ENCODE data around the gene USP38.
A peak's percentile ranks its signal among the peaks of the same experiment; 100 is the strongest.

The USP38 gene

DNA sequence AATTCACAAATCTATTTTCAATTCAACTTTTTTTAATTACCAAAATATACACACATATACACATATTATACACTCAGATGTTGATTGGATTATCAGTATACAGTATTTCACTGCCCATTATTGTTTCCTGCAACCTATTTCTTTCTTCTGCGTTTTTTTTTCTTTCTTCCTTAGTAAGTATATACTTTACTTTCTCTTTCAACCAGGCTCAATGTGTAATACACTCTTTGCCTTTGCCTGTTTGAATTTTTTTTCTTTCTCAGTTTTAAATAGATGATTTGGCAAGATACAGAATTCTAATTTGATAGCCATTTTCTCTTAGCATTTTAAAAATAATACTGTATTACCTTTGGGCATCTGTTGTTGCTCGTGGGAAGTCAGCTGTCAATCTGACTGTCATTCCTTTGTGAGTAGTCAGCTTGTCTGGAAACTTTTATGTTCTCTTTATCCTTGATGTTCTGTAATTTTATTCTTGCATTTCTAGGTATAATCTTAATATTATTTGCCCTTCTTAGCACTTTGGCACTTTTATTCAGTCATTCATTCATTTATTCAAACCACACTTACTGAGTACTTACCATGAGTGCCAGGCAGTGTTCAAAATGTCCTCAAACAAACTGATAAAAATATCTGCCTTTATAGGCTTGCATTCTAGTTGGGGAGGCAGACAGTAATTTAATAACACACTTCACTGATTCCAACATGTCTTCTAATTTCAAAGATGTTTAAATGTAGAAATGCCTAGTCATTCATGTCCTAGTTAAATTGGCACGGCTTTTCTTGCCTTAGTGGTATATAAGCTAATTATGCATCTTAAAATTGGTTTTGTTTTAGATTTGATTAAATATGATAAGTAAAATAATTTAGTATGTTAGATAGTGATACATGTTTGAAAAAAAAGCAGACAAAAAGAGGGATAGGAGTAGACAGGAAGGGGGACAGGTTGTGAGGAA lies 3.7 kb downstream of the USP38 start:
- ChIA-PET POLR2A (no interaction called here), CTCF (no interaction called here)
- DNase-seq (ENCODE audit: extremely low spot score): no peak
- TF ChIP-seq, protein P1, sequence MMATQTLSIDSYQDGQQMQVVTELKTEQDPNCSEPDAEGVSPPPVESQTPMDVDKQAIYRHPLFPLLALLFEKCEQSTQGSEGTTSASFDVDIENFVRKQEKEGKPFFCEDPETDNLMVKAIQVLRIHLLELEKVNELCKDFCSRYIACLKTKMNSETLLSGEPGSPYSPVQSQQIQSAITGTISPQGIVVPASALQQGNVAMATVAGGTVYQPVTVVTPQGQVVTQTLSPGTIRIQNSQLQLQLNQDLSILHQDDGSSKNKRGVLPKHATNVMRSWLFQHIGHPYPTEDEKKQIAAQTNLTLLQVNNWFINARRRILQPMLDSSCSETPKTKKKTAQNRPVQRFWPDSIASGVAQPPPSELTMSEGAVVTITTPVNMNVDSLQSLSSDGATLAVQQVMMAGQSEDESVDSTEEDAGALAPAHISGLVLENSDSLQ (IDR thresholded peaks at IDR 0.05): peak; percentile 51
- TF ChIP-seq ELF4 (IDR thresholded peaks at IDR 0.05): no peak

DNA sequence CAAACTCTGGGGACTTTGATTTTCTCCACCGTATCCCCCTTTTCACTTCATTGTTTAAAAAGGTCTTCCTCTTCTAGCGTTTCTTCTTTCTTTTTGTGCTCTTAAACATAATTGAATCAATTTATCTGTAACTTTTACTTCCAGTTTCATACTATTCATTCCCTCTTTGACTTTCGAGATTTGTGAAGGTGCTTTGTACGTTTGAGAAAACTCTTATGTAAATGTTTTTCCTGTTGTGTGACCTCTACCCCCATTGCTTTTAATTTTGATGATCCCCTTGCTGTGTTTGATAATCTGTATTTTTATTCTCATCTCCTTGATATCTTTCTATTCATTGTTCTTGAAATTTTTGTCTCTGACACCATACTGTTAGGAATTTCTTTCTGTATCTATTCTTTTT lies 4.8 kb downstream of the USP38 start:
- CTCF ChIA-PET: no interaction called here
- POLR2A ChIA-PET: no interaction called here
- no peak for DNase-seq (ENCODE audit: extremely low spot score)
- TF ChIP-seq TARDBP (IDR thresholded peaks at IDR 0.05) (no peak), SP1 (IDR thresholded peaks at IDR 0.05) (no peak), ELF4 (IDR thresholded peaks at IDR 0.05) (no peak), NFRKB (IDR thresholded peaks at IDR 0.05) (no peak), FOXK2 (IDR thresholded peaks at IDR 0.05) (no peak), ARNT (IDR thresholded peaks at IDR 0.05) (no peak), CTBP1 (IDR thresholded peaks at IDR 0.05; ENCODE audit: borderline replicate concordance) (no peak), FOXM1 (IDR thresholded peaks at IDR 0.05; ENCODE audit: borderline replicate concordance) (no peak), LEF1 (IDR thresholded peaks at IDR 0.05; ENCODE audit: borderline replicate concordance) (no peak), L3MBTL2 (conservative IDR thresholded peaks at IDR 0.05) (no peak), HDGF (IDR thresholded peaks at IDR 0.05; ENCODE audit: borderline replicate concordance) (no peak), ZNF384 (IDR thresholded peaks at IDR 0.05) (no peak), SUZ12 (IDR thresholded peaks at IDR 0.05) (no peak)
- TF ChIP-seq, protein P1 (IDR thresholded peaks at IDR 0.05): no peak

DNA sequence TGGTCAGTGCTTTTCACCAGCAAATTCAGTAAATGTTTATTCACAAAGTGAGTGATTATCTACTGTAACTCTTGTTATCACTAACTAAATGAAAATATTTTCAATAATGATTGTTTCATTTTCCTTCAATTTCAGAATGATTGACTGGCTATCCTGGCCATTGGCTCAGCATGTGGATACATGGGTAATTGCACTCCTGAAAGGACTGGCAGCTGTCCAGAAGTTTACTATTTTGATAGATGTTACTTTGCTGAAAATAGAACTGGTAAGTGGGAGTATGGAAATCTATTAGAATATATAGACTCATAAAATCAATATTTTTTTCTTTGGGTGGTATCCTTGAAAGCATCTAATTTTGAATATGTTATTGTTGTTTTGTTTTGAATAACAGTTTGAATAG lies 10.9 kb downstream of the USP38 start:
- no peak for DNase-seq (ENCODE audit: extremely low spot score)
- ChIA-PET CTCF (no interaction called here), POLR2A (no interaction called here)
- no peak for TF ChIP-seq SP1 (IDR thresholded peaks at IDR 0.05)
- TF ChIP-seq, protein P1 (IDR thresholded peaks at IDR 0.05): peak; percentile 19; the same call in 1 of the 2 replicates
- no peak for TF ChIP-seq NFRKB (IDR thresholded peaks at IDR 0.05)
- TF ChIP-seq LEF1 (IDR thresholded peaks at IDR 0.05; ENCODE audit: borderline replicate concordance): no peak

DNA sequence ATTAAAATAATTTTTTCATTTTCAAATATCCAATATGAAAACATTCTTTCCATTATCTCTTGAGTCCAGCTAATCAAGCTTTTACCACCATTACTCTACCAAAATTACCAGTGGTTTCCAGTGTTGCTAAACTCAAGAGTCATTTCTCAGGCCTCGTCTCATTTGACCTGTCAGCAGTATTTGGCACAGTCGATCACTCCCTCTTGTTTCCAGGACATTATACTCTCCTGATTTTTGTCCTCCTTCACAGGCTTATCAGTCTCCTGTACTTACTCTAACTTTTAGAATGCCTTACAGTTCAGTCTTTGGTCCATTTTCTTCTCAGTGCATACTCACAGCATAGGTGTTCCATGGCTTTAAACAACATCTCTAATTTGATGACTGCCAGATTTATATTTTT lies 11.6 kb downstream of the USP38 start:
- no peak for DNase-seq (ENCODE audit: extremely low spot score)
- TF ChIP-seq LEF1 (IDR thresholded peaks at IDR 0.05; ENCODE audit: borderline replicate concordance): no peak
- TF ChIP-seq FOXA1 (IDR thresholded peaks at IDR 0.05): no peak
- TF ChIP-seq TARDBP (IDR thresholded peaks at IDR 0.05): no peak
- no peak for TF ChIP-seq L3MBTL2 (conservative IDR thresholded peaks at IDR 0.05)
- no peak for TF ChIP-seq ELF4 (IDR thresholded peaks at IDR 0.05)
- TF ChIP-seq ZNF384 (IDR thresholded peaks at IDR 0.05): no peak
- TF ChIP-seq FOXM1 (IDR thresholded peaks at IDR 0.05; ENCODE audit: borderline replicate concordance): no peak
- no peak for TF ChIP-seq BHLHE40 (IDR thresholded peaks at IDR 0.05; ENCODE audit: borderline replicate concordance)
- TF ChIP-seq, protein P1 (IDR thresholded peaks at IDR 0.05): no peak
- TF ChIP-seq SP1 (IDR thresholded peaks at IDR 0.05): no peak
- TF ChIP-seq SUZ12 (IDR thresholded peaks at IDR 0.05): no peak
- no peak for TF ChIP-seq FOXK2 (IDR thresholded peaks at IDR 0.05)
- no peak for TF ChIP-seq NFRKB (IDR thresholded peaks at IDR 0.05)
- no peak for TF ChIP-seq HDGF (IDR thresholded peaks at IDR 0.05; ENCODE audit: borderline replicate concordance)
- no peak for TF ChIP-seq ARNT (IDR thresholded peaks at IDR 0.05)
- TF ChIP-seq CTBP1 (IDR thresholded peaks at IDR 0.05; ENCODE audit: borderline replicate concordance): no peak
- ChIA-PET CTCF (no interaction called here), POLR2A (no interaction called here)

DNA sequence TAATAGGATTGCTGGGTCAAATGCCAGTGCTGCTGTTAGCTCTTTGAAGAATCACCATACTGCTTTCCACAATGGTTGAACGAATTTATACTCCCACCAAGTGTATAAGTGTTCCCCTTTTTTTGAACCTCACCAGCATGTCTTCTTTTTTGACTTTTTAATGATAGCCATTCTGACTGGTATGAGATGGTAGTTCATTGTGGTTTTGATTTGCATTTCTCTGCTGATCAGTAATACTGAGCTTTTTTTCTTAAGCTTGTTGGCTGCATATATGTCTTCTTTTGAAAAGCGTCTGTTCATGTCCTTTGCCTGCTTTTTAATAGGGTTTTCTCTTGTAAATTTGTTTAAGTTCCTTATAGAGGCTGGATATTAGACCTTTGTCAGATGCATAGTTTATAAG lies 14.8 kb downstream of the USP38 start:
- no peak for TF ChIP-seq BHLHE40 (IDR thresholded peaks at IDR 0.05; ENCODE audit: borderline replicate concordance)
- TF ChIP-seq ZNF384 (IDR thresholded peaks at IDR 0.05): no peak
- no peak for TF ChIP-seq L3MBTL2 (conservative IDR thresholded peaks at IDR 0.05)
- TF ChIP-seq SUZ12 (IDR thresholded peaks at IDR 0.05): no peak
- TF ChIP-seq LEF1 (IDR thresholded peaks at IDR 0.05; ENCODE audit: borderline replicate concordance): no peak
- TF ChIP-seq FOXM1 (IDR thresholded peaks at IDR 0.05; ENCODE audit: borderline replicate concordance): no peak
- no peak for TF ChIP-seq ELF4 (IDR thresholded peaks at IDR 0.05)
- TF ChIP-seq FOXK2 (IDR thresholded peaks at IDR 0.05): no peak
- TF ChIP-seq, protein P1 (IDR thresholded peaks at IDR 0.05): no peak
- CTCF ChIA-PET: no interaction called here
- no peak for DNase-seq (ENCODE audit: extremely low spot score)
- POLR2A ChIA-PET: no interaction called here
